Stimulated activated CD4-positive, alpha-beta T cell treated with anti-CD3 and anti-CD28 coated beads, Interleukin-12 subunit alpha, Interleukin-12 subunit beta, amount 100 ng/mL, for 24 hours (primary cell): ENCODE results near the gene ACTR2.
"Not testable (repeated sequence)": the region's sequence is repeated elsewhere in the genome, so short reads cannot be mapped to it uniquely, and the experiment has no call there.

Source experiments
- DNase-seq, 2 experiments: peaks; one replicate each; pipeline ENCODE4 v3.0.0-alpha.2; 2020; ENCODE audit warnings: low read depth in 2 of 2

Gene ACTR2

GRCh38 chr2:65313126-65313953 is 85.7 kb downstream of the ACTR2 start:
- DNase-seq: no peak

DNA sequence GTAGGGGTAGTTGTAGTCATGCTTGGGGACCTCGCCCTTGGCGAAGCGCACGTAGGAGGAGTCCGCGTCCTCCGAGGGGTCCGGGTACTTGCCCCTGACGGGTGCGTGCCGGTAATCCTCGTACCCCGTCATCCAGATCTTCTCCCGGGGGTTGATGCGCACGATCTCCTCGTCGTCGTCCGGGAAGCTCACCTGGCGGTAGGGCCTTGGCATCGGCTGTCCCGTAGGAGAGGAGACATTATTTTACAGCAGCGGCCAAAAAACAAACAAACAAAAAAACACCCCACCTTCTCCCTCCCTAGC is 86.3 kb downstream of the ACTR2 start:
- DNase-seq: no peak

GRCh38 chr2:65314801-65315441 is 87.3 kb downstream of the ACTR2 start:
- no peak for DNase-seq

- no peak for DNase-seq
Observed at GRCh38 chr2:65316072-65316471, 88.4 kb downstream of the ACTR2 start.

- DNase-seq: not testable (repeated sequence)
Observed at GRCh38 chr2:65317351-65317750, 89.7 kb downstream of the ACTR2 start.

GRCh38 chr2:65317841-65318240 is 90.2 kb downstream of the ACTR2 start:
- DNase-seq: no peak

DNA sequence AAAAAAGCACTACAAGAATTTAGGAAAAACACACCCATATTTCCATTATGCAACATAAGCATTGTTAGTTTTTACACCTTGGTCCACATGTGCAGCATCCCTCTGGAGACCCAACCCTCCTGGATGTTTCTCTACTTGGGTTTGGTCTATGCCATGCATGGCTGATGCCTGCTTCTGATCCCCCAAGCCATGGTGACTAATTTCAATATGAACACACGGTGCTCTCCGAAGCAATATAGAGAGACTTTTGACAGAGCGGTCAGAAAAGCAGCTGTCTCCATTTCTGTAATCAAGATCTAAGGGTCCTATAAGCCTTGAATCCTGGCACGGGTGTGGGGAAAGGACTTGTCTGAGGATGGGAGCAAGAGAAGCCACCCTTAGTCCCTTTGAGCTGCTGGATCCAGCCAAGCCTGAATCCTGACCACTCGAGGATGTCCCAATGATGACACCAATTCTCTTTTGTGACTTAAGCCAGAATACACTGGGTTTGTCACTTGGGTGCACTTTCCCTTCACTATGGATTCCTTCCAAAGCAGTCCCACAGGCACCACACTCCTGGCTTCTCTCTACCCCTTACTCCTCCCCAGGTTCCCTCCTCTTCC is 91.5 kb downstream of the ACTR2 start:
- DNase-seq: no peak

- no peak for DNase-seq
Observed at GRCh38 chr2:65319674-65320041, 92.0 kb downstream of the ACTR2 start.

- DNase-seq: no peak
Observed at GRCh38 chr2:65320042-65320725, 92.6 kb downstream of the ACTR2 start.
